Renal pelvis (tissue), 4 donors: Measurements from ENCODE around the gene OLA1. TPM values are rescaled to one million over a fixed set of nuclear protein-coding genes. Genes with fewer than 3 reads are reported as not detected.

Experiments used
- DNase-seq: peaks from one replicate; pipeline ENCODE4 v3.0.0-alpha.2; 2013
- polyA plus RNA-seq, 3 donors: library from polyadenylated mRNA; unstranded; fragments of 120-200 nt; gene quantifications; one replicate each; pipeline ENCODE4 v1.2.1, GENCODE V29; 2013; ENCODE audit not compliant: insufficient read length in 3 of 3

OLA1 gene
- polyA plus RNA-seq, 3 donors, result 128 to 149 (median 147) TPM

DNA sequence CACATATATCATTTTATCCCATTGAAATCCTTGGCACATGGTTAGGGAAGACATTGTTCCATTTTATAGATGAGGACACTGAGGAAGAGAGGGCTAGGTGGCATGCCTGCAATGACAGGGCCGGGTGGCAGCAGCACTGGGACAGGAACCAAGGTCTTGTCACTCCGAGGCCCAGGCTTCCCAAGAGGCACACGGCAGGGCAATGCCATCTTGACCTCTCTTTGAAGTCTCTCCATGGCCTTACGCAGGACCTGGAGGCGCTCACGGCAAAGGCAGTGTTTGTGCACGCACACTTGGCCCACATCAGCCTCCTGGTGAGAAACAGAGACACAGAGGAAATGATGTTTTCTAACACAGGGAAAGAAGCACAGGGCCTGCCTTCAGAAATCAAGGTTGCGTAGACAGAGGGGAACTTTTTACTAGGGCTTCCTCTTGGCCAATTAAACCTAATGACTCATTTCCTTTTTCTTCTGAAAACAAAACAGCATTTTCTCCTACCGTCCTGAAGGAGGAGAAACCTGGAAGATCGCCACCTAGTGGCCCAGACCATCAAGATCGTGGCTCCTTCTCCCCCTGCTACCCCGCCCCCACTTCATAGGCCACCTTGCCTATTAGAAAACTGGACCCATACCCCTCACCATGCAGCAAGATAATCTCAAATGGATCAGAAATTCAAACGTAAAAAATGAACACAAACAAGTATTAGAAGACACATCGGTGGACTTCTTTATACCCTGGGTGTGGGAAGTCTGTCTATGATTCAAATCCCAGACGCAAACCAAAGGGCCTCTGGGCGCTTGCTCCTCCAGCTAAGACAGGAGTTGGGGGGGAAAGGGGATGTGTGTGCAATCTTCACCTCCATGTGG is 208.5 kb downstream of the OLA1 start:
- DNase-seq, result peak; percentile 90

DNA sequence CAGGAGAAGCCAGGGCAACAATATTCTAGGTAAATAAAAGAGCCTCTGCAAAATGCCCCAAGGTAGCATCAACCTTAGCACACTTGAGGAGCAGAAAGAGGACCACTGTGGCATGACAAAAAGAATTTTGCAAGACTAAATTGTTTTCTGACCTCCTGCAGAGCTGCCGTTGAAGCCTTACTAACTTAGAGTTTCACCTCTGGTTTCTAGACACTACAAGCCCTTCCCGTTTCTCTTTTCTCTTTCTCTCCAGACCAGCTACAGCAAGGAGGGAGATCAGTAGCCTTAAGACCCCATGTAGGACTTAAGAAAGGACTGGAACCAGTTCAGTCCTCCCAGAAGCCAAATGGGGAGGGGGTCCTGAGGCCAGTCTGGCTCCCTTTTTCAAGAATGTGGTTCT is 209.9 kb downstream of the OLA1 start:
- DNase-seq, result no peak

DNA sequence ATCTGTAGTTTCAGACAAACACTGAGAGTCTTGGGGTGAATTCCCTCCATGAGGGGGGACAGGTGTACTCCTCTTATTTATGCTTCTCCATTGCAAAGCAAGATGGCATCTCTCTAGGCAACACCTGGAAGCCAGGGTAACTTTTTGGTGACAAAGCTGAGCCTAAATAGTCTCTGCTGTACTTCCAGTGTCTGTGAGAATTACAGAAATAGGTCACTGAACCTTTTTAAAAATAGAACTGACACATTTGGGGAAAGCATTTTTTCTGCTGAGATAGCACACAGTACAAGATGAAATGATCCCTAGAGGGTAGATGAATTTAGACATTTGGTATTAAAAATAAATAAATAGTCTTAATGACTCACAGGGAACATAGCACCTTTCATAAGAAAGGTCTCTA is 211.5 kb downstream of the OLA1 start:
- DNase-seq, result no peak

DNA sequence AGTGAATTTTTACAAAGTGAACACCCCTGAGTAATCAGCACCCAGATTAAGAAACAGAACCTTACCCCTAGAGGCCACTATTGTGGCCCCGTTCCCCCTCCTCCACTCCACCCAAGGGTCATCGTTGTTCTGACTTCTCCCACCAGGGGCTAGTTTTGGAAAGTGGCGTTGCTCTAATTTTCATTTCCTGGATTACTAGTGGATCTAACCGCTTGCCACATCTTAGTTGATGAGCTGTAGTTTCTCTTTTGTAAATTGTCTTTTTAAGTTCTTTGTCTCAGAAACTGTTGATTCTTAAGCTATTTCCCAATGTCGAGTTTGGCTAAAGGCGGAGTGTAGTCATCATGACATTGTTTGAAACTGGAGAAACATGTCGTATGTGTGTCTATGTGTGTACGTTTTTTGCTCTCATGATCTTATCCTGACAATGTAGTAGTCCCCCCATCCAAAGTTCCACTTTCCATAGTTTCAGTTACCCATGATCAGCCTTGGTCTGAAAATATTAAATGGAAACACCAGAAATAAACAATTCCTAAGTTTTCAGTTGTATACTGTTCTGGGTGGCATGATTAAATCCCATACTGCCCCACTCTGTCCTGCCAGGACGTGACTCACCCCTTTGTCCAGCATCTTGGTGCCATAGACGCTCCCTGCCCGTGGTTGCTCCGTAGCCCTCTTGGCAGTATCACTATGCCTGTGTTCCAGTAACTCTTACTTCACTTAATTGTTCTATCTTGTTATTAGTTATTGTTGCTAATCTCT is 212.2 kb downstream of the OLA1 start:
- no peak for DNase-seq

DNA sequence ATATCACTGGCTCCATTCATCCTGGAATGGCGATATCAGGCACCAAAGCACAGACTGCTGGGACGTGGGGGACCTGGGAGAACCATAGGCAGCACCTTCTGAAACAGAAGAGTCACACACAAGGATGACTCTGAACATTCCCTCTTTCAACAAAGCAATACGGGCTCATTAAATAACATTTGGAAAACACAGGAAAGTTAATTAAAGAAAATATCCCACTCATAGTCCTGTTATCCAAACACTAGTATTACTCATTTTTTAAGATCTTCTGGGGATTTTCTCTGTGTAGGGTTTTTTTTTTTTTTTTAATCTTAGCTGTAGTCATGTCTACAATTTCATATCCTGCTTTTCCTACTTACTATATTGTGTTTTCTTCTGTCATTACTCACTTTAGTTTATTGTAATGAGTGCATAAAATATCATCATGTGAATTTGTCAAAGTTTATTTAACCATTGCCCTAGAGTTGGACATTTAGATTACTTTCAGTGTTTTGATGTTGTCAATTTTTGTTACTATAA is 213.2 kb downstream of the OLA1 start:
- no peak for DNase-seq

DNA sequence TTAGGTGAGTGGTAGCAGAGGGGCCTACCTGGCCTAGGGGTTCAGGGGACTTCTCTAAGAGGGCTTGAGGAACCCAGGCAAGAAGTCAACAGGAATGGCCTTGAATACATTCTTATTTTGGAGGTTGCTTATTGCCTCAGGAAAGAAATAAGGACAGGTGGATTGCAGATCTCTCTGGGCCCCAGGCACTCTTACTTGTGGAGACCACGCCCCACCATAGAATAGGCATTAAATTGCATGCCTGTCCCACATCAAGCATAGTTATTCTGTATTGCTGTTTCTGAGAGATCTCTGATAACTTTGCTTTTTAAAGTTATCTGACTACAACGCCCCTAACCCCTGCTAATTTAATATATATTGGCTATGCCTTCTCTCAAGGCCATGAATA is 215.2 kb downstream of the OLA1 start:
- no peak for DNase-seq

DNA sequence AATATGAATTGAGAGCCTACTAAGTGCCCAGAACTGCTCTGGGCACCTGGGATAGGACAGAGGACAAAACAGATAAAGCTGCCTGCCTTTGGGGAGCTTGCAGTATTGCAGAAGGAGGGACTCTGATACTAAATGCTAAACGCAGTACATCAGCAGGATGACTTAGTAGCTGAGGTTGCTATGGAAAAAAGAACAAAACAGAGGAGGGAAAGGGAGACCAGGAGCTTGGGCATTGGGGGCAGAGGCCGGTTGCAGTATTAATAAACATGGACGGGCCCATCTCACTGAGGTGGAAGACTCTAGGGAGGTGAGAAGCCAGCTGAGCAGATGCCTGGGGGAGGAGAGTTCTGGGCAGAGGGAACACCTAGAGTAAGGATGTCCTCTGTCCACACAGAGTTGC is 217.1 kb downstream of the OLA1 start:
- DNase-seq, result no peak

DNA sequence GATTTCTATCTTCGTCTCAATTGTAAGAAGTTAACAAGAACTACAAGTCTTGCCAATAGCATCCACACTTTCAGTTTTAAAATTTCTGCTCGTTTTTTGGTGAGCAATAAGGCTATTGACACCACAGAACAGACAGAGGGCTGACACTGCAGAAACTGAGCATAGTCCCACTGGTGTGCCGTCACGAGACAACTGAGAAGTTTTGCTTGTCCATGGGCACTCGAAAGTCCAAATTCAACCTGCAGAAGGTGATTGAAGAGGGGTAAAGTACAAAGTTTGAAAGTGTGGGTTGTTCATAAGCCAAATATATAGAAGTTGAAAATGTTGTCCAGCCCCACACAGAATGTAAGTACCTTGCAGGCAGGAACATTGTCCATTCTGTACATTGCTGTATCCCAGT is 219.4 kb downstream of the OLA1 start:
- no peak for DNase-seq

DNA sequence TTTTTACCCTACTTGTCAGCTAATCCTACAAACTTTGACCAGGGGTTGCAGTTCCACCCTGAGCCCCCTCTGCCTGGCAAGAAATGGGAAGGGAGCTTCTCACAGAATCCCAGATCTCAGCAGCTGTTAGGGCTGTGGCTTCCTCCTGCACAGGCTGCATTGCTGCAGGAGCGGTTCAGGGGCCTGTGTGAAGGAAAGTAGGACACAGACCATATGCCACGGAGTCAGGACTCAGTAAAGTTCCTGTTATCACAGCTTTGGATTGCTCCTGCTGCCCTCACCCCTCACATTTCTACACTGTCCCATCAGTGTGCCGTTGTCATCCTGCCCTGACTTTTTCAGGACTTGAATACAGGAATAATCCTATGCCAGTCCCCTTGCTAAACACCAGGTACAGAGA is 220.4 kb downstream of the OLA1 start:
- no peak for DNase-seq

DNA sequence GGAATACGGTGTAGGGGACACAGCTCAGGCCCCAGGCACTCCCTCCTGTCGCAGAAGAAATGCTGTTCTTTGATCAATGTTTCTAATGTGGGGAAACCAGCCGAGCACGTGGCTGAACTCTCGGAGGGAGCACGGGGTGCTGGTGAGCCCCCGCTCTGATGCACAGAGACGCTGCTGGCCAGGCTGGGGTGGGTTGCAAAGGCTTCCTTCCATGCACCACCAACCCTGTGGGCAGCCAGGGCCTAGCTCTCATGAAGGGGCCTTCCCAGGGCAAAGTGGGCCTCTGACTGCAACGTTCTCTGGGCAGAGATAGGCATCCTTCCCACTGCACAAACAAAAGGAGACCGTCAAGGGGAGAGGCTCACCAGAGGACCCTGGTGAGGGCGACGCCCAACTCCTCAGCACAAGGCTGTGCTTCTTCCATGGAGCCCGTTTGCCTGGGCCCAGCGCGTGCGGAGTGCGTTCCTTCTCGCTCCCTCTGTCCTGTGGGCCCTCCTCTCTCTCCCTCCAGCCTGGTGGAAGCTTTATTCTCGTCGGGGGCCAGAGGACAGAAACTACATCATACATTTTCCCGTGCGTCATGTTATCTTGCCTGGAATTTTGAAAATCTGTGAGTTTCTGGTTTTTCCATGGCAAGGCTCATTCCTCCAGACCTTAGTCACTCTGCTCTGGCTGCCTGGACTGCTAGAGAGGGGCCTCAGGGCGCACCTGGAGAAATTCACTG is 222.0 kb downstream of the OLA1 start:
- DNase-seq, result no peak

DNA sequence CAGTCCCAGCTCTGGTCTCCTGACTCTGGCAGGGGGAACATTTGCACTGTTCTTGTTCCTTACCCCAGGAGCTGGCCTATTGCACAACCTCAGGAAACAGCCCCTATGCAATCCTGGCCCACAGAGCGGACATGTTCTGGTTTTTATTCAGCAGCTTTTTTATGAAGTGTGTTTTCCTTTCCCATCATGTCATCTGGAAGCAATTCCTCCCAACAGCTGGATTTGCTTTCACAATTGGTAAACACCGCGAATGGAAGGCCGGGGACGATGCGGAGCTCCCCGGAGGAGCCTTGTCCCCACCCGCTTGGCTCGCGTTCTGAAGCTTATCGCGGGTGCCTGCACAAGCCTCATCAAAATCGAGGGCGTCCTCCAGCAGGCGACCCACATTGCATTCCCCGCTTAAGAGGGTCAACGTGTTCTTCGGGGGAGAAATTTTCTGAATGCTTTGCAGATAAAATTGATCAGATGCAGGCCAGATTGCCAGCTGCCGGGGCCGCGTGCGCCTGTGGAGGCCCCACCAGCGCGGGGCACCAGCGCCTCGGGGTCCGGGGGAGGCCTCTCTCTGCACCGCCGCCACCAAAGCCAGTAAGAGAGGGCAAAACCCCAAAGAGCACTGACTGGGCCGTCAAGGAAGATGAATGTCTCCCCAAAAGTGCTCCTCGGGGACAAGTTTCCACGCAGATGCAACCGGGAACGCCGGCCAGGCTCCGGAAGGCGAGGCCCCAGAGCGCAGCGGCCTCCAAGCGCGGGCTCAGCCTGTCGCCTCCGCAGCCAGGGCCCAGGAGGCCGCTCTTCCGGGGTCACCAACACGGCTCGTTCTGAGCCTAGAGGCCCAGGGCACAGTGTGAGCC is 222.8 kb downstream of the OLA1 start:
- DNase-seq, result peak; percentile 78

DNA sequence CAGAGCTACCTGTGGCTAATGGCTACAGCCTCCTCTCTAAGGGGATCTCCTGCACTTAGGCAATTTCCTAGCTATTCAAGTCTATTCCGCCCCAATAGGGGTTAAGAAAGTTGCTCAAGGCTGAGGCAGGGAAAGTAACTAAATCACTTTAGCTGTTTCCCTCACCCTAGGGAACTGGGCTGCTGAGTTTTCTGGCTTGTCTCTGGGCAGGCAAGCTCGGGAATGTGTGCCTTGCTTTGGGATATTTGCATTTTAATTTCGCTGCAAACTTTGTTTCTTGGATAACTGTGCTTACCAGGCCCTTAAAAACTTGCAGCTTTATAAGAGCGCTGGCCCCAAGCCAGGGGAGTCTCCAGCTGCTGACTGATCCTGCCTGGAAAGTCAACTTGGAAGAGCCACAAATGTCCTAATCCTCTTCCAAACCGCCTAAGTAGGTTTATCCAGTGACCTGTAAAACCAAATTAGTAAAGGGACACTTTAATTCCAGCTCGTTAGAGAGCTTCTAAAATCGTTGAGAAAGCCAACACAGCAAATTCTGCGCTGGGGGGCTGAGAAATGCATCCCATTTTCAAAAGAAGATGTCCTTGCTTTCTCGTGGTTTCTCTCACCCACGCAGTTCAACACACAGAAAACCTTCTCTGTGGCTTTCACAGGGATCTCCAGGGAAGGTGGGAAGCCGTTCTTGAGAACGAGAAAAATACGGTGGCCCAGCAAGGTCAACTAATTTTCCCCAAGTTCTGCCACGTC is 223.6 kb downstream of the OLA1 start:
- peak; percentile 58 for DNase-seq

DNA sequence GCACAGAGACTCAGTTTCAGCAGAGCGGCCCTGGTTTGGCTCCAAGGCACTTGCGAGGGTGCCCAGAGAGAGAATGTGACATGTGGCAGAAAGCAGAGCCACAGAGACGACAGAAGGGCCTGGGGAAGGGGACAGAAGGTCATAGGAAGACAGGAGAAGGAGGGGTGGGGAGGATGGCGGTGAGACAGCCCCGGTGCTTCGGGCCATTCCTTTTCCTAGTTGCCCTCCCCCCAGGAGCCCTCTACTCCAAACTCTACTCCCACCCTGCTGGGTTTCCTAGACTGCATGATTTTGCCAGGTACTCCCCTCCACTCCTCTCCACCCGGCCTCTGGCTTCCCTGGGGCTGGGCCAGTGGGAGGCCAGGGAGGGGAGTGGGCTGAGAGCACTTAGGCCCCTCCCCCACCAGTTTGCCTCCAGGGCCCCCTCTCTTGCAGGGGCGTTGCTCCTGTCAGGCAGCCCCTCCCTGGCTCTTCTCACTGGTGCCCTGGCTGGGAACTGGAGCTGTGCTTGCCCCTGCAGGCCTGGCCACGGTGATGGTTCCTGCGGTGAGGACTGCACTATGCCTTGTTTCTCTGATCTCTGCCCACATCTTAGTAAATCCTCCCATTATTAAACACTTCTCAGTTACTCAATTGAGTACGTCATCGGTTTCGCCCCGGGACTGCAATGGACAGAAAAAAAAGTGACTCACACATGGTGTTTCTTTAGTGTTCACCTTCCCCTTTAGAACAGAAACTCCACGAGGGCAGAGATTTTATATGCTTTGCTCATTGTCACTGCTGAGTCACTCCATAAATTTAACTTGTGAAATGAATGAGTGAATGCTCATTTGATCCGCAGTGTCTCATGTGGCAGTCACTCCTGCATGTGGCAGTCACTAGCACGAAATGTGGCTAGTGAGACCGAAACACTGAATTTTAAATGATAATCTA is 224.5 kb downstream of the OLA1 start:
- no peak for DNase-seq

Other genes with a start within 250 kb of the OLA1 start
- gene SP9, start 86.4 kb upstream of the OLA1 start, polyA plus RNA-seq, result not detected
- gene SCRN3, start 147.2 kb upstream of the OLA1 start, polyA plus RNA-seq, result 10 to 100 TPM; 26.6 to 31.7 (median 29.2) TPM
- gene GPR155, start 238.5 kb upstream of the OLA1 start, polyA plus RNA-seq, result 10 to 100 TPM in 2 of 3 donors, 1 to 10 TPM in 1; 3.8 to 13.2 (median 10.4) TPM